SHP77 treated with DMSO at 0.1 percent for 48 hours (cell line): ENCODE data around the gene COMMD3.
A peak's percentile ranks its signal among the peaks of the same experiment; 100 is the strongest.

Experiments
- DNase-seq: peaks from one replicate; lab custom pipeline; 2025; lab: John Stamatoyannopoulos, UW

Gene COMMD3

GRCh38 chr10:22366771-22367170 lies 50.6 kb downstream of the COMMD3 start:
- DNase-seq: no peak

DNA sequence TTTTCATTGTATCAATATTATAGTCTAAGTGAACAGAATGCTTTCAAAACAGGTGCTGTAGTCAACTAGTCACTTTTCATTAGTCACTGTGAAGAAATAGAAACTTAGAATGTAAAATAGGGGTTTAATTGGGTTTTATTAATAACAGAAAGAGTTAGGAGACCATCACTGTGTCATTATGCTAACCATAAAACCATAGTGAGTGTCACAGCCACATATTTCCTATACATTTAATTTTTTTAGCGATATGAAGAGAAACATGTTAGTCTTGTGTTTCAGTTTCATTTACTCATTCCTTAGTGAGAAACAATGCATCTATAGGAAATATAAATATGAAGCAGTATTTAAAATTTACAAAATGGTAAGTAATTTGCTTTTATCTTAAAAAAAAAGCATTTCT lies 51.3 kb downstream of the COMMD3 start:
- no peak for DNase-seq

GRCh38 chr10:22368402-22368801 lies 52.2 kb downstream of the COMMD3 start:
- peak; percentile 29 for DNase-seq

DNA sequence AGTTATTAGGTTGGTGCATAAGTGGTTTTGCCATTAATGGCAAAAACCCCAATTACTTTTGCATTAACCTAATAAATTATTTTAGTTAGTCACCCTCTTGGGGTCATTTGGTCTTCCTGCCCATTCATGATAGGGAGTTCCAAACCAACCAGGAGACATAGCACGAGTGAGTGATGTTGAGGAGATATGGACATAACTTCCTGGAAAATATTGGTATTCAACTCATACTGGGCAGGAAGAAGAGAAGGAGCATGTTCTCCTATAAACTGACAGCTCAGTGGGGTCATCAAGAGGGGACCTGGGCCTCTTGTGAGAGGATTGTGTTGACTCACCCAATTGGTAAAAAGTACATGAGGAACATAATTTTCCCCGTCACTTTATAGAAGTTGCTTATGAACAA lies 52.8 kb downstream of the COMMD3 start:
- DNase-seq: no peak

DNA sequence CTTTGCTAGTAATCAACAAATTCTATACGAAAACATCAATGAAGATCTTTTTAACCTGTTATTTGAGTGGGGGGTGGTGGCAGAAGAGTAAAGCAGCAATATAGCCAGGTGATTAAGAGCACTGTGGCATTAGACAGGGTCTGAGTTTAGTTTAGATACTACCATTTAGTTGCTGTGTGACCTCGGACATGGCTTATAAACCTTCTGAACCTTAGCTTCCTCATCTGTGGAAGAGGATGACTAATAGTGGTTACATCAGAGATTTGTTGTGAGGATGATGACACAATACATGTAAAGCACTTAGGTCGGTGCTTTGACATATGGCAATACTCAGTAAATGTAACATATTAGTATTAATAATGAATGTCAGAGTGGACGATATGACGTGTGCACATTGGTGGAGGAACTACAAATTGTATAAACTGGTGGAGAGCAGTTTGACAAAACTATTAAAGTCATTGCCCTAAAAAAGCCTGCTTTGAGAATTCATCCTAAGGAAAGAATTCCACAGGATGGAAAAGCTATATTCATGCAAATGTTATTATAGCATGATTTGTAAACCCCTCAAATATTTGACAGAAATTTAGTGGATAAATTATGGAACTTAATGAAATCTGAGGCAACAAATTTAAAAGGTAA lies 53.4 kb downstream of the COMMD3 start:
- no peak for DNase-seq
